ENCODE results near the gene SULT2B1. TPM values are rescaled to one million over a fixed set of nuclear protein-coding genes. Genes with fewer than 3 reads are reported as not detected.

The SULT2B1 gene
- total and polyA plus RNA-seq, 2 experiments from 2014 or later = not detected

- no peak for TF ChIP-seq EZH2phosphoT487 (IDR thresholded peaks at IDR 0.05; ENCODE audit: insufficient read depth, low read depth)
- Histone ChIP-seq H4K20me1 (ENCODE audit: insufficient read depth) (no peaks in the 10 kb centered on the region), H2AFZ (no peak overlapping the region), H3K27ac (no peak overlapping the region), H3K9ac (no peak overlapping the region), H3K9me2 (ENCODE audit: insufficient read depth) (no peaks in the 10 kb centered on the region), H3F3A (ENCODE audit: insufficient read depth) (peaks cover 6% of the 10 kb centered on the region), H3K36me3 (ENCODE audit: low read depth) (no peaks in the 10 kb centered on the region), H3K4me1 (ENCODE audit: insufficient read depth) (peaks cover 15% of the 10 kb centered on the region), H3K4me3 (no peak overlapping the region), H3K79me2 (ENCODE audit: insufficient read depth) (no peaks in the 10 kb centered on the region), H3K27me3 (replicated peaks; ENCODE audit: insufficient read depth) (no peaks in the 10 kb centered on the region), H3K9me3 (ENCODE audit: low read depth) (no peaks in the 10 kb centered on the region), H3K4me2 (ENCODE audit: unreplicated experiment) (no peak overlapping the region)
- WGBS, 2 experiments (ENCODE audit: low coverage in 1 of 2, low lambda C conversion rate in 2 of 2, missing lambda C conversion rate in 2 of 2) = 78 to 82% methylated on average over 25 to 34 of the region's 34 CpGs
- no peak for DNase-seq
- in situ Hi-C loops (cut with MboI) = no loop called here
Observed at GRCh38 chr19:48628486-48629296, 76.7 kb downstream of the SULT2B1 start.

GRCh38 chr19:48629297-48629598, 77.3 kb downstream of the SULT2B1 start:
- H3K4me2 ChIP-seq (ENCODE audit: unreplicated experiment) = no peak overlapping the region
- no peak overlapping the region for H3K4me3 ChIP-seq
- no peak overlapping the region for H2AFZ ChIP-seq
- no peak for TF ChIP-seq EZH2 (IDR thresholded peaks at IDR 0.05; ENCODE audit: insufficient read depth, poor library complexity, severe bottlenecking)
- no peak for TF ChIP-seq EZH2phosphoT487 (IDR thresholded peaks at IDR 0.05; ENCODE audit: insufficient read depth, low read depth)
- no peak overlapping the region for H3K9ac ChIP-seq
- peaks cover 6% of the 10 kb centered on the region for H3F3A ChIP-seq (ENCODE audit: insufficient read depth)
- H4K20me1 ChIP-seq (ENCODE audit: insufficient read depth) = no peaks in the 10 kb centered on the region
- no peak overlapping the region for H3K27ac ChIP-seq
- DNase-seq = no peak
- H3K79me2 ChIP-seq (ENCODE audit: insufficient read depth) = no peaks in the 10 kb centered on the region
- peaks cover 19% of the 10 kb centered on the region for H3K4me1 ChIP-seq (ENCODE audit: insufficient read depth)
- no peaks in the 10 kb centered on the region for H3K9me2 ChIP-seq (ENCODE audit: insufficient read depth)
- in situ Hi-C loops (cut with MboI) = no loop called here
- no peaks in the 10 kb centered on the region for H3K27me3 ChIP-seq (replicated peaks; ENCODE audit: insufficient read depth)
- WGBS, 2 experiments (ENCODE audit: low coverage in 1 of 2, low lambda C conversion rate in 2 of 2, missing lambda C conversion rate in 2 of 2) = 91 to 93% methylated on average over 22 of the region's 22 CpGs
- no peaks in the 10 kb centered on the region for H3K36me3 ChIP-seq (ENCODE audit: low read depth)
- H3K9me3 ChIP-seq (ENCODE audit: low read depth) = no peaks in the 10 kb centered on the region

GRCh38 chr19:48629599-48630295, 77.8 kb downstream of the SULT2B1 start:
- DNase-seq = peak; percentile 41
- no peaks in the 10 kb centered on the region for H3K9me3 ChIP-seq (ENCODE audit: low read depth)
- H4K20me1 ChIP-seq (ENCODE audit: insufficient read depth) = no peaks in the 10 kb centered on the region
- no peak for TF ChIP-seq EZH2phosphoT487 (IDR thresholded peaks at IDR 0.05; ENCODE audit: insufficient read depth, low read depth)
- TF ChIP-seq EZH2 (IDR thresholded peaks at IDR 0.05; ENCODE audit: insufficient read depth, poor library complexity, severe bottlenecking) = no peak
- WGBS, 2 experiments (ENCODE audit: low coverage in 1 of 2, low lambda C conversion rate in 2 of 2, missing lambda C conversion rate in 2 of 2) = 45 to 48% methylated on average over 38 to 48 of the region's 48 CpGs
- H3F3A ChIP-seq (ENCODE audit: insufficient read depth) = peaks cover 7% of the 10 kb centered on the region
- H2AFZ ChIP-seq = no peak overlapping the region
- in situ Hi-C loops (cut with MboI) = no loop called here
- H3K36me3 ChIP-seq (ENCODE audit: low read depth) = no peaks in the 10 kb centered on the region
- H3K4me2 ChIP-seq (ENCODE audit: unreplicated experiment) = peak overlapping the region; percentile 14
- no peaks in the 10 kb centered on the region for H3K9me2 ChIP-seq (ENCODE audit: insufficient read depth)
- H3K79me2 ChIP-seq (ENCODE audit: insufficient read depth) = no peaks in the 10 kb centered on the region
- no peak overlapping the region for H3K4me3 ChIP-seq
- H3K4me1 ChIP-seq (ENCODE audit: insufficient read depth) = peaks cover 23% of the 10 kb centered on the region
- no peak overlapping the region for H3K9ac ChIP-seq
- no peaks in the 10 kb centered on the region for H3K27me3 ChIP-seq (replicated peaks; ENCODE audit: insufficient read depth)
- no peak overlapping the region for H3K27ac ChIP-seq

GRCh38 chr19:48630296-48631063, 78.5 kb downstream of the SULT2B1 start:
- Histone ChIP-seq H3K9me2 (ENCODE audit: insufficient read depth) (no peaks in the 10 kb centered on the region), H3K4me3 (no peak overlapping the region), H3K79me2 (ENCODE audit: insufficient read depth) (no peaks in the 10 kb centered on the region), H3K4me2 (ENCODE audit: unreplicated experiment) (peak overlapping the region; percentile 14), H3K36me3 (ENCODE audit: low read depth) (no peaks in the 10 kb centered on the region), H3K9ac (peak overlapping the region; percentile 20; the same call in 1 of the 2 replicates), H4K20me1 (ENCODE audit: insufficient read depth) (no peaks in the 10 kb centered on the region), H3F3A (ENCODE audit: insufficient read depth) (peaks cover 12% of the 10 kb centered on the region), H3K4me1 (ENCODE audit: insufficient read depth) (peaks cover 28% of the 10 kb centered on the region), H3K9me3 (ENCODE audit: low read depth) (no peaks in the 10 kb centered on the region), H2AFZ (no peak overlapping the region), H3K27me3 (replicated peaks; ENCODE audit: insufficient read depth) (no peaks in the 10 kb centered on the region), H3K27ac (no peak overlapping the region)
- peak; percentile 63 for DNase-seq
- WGBS, 2 experiments (ENCODE audit: low coverage in 1 of 2, low lambda C conversion rate in 2 of 2, missing lambda C conversion rate in 2 of 2) = 32 to 34% methylated on average over 36 to 47 of the region's 47 CpGs
- in situ Hi-C loops (cut with MboI) = no loop called here
- TF ChIP-seq EZH2phosphoT487 (IDR thresholded peaks at IDR 0.05; ENCODE audit: insufficient read depth, low read depth) (no peak), EZH2 (IDR thresholded peaks at IDR 0.05; ENCODE audit: insufficient read depth, poor library complexity, severe bottlenecking) (no peak)
